Stimulated activated CD4-positive, alpha-beta T cell treated with anti-CD3 and anti-CD28 coated beads, TNF-alpha, amount 100 ng/mL, for 4 hours (primary cell): Measurements from ENCODE around the gene NTM.

Experiments used
- DNase-seq, 3 experiments: peaks; one replicate each; pipeline ENCODE4 v3.0.0-alpha.2; 2020; ENCODE audit warnings: low read depth in 3 of 3

NTM gene

DNA sequence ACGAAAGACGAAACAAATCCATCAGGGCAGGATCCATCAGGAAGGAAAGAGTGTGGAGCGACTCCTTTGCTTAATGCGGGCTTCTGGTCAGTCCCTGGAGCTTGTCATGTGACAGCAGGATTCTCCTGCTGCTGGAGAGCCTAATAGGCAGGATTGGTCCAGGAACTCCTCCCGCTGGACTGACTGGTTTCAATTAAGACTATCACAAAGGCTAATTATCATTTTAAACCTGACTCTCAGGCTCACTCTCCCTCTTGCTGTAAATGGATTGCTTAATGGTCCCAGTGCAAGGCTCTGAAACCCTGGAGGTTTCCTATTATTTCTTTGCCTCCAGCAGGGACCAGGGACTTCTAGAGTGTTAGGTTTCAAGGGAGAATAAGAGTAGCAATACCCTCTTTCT, 493.8 kb downstream of the NTM start:
- no peak for DNase-seq

DNA sequence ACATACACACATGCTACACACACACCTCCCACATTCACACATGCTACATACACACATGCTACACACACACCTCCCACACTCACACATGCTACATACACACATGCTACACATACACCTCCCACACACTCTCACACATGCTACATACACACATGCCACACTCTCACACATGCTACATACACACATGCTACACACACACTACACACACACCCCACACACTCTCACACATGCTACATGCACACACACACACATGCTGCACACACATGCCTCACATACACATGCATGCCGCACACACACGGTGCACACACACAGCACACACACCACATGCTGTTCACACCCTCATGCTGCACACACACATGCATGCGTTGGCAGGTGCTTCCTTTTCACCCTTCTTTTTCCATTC, 495.4 kb downstream of the NTM start:
- no peak for DNase-seq

DNA sequence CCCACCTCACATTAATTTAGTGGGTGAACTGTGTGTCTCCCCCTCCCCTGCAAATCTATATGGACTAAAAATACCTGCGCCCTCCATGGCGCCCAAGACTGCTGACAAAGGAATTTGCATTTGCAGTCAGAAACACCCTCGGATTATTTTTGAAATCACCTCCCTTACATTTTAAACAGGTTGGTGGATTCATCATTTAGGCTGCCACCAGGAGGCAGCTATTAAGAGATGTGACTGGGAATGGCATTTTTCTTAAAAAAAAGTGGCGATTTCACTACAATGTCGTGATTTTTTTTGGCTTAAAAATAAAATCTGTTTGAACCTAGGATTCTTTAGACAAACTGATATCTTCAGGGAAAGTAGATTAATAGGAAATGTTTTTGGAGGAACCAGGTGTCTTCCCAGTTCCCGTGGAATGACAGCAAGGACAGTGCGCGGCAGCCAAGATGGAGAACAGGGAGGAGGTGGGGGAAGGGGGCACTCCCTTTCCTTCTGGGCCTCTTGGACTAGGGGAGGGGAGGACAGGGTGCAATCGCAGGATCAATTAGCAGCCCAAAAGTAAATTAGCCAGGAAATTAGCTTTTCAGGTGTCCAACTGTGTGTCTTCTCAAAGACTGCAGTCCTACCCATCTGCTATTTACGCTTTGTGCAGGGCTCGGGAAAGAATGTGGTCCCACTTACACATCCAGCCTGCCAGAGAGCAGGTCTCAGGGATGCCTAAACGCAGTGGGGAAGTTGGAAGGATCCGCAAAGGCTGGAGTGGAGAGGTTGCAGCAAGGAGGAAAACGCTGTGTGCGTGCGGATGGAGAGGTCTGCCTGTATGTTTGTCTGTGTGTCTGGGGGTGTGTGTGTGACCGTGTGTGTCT, 496.4 kb downstream of the NTM start:
- DNase-seq: no peak

DNA sequence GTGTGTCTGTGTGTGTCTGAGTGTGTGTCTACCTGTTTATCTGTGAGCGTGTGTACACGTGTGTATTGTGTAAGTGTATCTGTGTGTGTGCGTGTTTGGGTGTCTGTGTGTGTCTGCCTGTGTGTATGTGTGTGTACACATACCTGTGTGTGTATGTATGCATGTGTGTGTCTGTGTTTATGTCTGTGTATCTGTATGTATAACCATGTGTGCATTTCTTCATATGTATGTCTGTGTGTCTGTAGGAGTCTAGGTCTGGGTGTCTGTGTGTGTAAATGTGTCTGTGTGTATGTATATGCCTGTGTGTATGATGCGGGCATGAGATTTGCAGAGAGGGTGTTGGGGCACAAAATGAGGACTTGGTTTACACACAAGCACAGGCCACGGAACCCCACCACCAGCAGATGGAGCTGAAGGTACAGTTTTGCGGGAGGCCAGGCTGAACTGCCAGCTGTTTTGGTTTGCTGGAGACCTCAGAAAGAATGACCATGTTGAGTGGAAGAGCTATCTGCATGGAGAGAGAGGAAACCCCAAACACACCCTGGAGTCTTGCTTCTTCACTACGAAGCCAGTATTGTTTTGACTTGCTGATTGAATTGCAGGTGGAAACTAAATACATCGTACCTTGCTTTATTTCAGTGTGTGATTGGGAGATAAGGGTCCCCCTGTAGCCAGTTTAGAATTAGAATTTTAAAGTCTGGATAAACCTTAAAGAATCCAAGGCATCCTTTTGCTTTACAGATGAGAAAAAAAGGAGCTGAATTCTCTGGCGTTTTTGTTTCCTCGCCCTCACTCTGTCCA, 497.2 kb downstream of the NTM start:
- DNase-seq: no peak

DNA sequence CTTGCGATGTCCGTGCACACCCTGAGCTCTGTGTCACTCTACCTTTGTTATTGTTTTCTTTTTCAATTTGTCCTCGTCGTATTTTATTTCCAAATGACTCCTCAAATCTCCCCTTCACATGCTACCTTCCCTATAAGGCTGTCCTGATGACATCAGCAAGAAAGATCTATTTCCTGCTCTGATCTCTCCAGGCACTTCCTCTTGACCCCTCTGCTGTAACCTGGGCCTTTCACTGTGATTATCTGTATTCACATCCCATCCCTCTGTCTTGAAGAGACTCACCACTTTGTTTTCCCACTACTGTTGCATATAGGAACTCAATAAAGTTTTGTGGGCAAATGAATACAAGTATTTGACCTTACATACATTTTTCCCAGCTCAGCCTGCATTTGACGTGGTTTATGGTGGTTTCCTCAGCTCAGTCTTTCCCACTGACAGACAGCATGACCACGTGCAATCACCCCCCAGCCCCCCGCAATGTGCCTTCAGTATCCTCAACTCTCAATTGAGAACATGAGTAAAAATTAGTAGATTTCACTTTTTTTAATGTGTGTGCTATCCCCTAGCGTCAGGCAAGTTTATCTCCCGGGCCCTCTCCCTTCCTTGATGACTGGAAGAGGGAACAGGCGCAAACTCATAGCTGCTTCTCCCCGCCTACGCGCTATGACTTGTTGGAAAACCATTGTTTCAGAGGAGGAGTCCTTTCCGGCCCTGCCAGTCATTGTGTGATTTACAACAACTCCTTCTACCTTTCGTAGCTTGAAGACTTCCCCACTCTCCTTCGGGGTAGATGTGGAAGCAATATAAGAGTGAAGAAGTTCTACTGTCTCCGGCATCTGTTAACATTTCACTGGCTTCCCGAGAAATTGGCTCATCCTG, 498.5 kb downstream of the NTM start:
- DNase-seq: no peak

DNA sequence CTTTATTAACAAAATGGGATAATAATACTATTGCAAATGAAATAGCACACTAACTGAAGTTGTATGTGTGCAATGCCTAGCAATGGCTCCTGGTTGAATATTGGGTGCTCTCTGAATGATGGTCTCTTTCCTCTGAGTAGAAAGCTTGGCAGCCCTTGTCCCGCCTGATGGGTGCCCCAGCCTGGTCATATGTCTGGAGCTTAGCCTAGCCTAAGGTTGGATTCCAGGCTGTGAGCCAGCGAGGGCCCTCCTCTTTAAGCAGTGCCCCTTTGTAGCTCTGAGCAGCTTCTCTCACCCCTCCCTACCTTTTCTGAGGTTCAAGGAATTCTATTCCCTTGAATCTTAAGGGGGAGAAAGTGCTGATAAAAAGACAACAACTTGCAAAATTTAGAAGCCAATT, 499.9 kb downstream of the NTM start:
- no peak for DNase-seq

DNA sequence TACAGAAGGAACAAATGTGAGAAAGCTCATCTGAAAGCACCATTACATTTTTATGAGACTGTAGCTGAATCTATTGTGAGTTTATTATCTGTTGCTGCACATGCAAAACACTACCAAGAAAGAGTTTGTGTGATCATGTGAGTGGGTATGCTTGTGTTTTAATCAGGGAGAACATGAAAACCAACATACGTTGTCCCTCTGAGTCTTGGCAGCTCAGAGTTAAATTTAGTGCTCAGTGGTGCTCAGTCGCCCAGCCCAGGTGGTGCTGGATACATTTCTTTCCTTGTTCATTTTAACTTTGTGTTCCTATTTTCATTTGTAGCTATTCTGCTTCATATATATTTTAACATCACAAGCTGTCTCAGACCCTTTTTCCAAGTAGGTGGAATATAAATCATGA, 500.6 kb downstream of the NTM start:
- DNase-seq: no peak

DNA sequence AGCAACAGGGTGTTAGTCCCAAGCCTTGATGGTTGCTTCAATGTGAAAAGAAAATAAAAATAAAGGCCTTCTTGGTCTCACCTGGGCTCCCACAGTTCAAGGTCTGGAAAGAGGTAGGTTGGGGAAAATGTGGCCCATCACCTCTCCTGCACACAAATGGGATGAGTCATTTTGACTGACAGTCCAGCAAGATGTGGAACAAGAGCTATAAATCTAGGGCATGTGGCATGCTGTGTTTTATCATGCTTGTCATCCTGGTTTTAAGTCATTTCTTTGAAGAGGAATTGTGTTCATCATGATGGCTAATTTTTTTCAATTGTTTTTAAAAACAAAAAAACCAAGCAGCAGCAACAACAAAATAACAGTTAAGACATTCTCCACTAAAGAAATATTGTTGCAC, 503.7 kb downstream of the NTM start:
- no peak for DNase-seq

DNA sequence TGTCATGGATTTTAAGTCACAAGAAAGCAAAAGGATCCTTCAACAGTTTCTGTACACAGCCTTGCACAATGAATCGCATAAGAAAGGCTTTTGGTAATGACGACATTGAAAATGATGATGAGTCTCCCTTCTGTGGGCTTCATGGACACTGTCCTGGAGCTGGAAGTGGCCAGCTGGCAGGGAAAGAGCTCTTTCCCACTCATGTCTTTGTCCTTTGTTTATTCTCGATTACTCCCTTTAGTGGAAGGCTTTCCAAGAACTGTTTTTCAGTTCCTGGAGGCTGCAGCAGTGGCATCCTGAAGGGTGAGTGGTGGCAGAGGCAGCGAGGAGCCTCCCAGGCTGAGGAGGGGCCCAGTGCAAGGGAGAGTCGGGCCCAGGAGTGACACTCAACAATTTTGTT, 505.2 kb downstream of the NTM start:
- DNase-seq: no peak

DNA sequence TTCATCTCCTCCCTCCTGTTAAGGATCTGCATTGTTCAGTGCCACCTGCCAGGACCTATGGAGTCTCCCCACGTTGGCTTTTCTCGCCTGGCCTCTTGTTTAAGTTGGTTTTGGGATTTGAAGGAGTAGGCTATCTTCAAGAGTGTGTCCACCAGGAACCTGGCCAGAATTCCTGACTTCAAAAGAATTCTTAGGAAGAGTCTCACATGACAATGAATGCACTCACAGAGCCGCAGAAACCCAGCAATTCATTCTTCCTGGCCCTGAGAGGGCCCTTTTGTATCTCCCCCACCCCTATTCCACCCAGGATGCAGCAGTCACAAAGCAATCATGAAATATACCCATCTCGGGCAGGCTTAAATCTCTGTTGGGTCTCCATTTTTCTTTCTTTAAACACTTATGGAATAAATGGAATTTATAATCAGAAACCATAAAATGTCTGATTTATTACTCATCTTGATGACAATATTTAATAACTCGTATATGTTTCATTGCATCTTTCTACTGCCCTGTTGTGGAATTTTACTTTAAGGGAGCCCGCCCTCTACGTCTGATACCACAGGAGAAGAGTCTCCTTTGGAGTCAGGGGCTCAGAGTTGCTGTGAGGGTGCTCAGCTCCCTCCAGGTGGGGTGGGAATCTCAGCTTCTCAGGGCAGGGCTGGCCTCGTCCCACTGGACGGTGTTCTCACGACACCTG, 507.0 kb downstream of the NTM start:
- DNase-seq: no peak

DNA sequence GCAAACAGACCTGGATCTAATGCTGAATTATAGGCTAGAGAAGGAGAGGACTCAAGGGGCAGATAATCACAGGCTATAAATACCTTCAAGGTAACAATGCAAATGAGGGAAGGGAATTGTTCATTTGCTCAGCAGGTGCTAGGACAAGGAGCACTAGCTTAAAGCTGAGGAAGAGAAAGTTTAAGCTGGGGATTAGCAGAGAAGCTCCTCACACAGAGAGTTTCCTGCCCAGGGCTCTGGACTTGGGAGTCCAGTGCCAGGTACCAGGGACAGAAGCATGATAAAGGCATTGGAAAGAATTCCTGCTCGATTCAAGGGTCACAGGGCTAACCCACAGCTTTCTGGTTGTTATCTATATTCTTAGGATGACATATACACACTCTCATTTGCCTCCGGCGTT, 509.9 kb downstream of the NTM start:
- DNase-seq: no peak

DNA sequence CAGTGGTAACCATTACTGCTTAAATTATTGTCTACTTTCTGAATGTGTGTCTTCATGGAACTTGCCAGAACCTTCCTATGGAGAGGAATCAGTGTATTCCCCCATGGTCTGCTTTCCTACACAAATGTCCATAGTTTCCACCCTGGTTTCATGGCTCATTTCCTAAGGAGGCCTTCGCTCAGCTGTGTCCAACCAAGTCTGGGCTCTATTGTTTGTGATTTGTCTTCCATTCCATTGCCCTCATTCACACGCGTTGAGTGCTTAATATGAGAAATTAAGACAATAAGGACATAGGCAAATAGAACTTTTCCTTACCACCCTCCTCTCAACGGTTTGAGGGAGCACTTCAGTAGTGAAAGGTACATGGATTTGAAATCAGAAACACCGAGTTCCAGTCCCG, 510.6 kb downstream of the NTM start:
- DNase-seq: no peak

DNA sequence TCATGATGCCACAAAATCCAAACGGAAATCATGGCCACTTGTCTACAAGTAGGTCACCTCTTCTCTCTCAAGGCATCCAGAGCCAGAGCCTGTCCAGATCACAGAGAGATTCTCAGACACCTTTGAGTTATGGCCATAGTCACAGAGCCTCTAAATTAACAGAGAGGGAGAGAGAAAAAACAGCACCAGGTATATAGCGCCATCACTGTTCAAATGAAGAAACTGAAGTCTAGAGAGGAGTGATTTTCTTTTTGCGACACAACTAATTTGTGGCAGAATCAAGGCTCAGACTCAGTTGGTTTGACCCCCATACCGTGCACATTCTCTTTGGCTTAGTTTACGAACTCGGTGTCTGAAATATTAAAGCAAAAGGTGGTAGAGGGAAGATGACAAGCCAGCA, 512.9 kb downstream of the NTM start:
- no peak for DNase-seq

DNA sequence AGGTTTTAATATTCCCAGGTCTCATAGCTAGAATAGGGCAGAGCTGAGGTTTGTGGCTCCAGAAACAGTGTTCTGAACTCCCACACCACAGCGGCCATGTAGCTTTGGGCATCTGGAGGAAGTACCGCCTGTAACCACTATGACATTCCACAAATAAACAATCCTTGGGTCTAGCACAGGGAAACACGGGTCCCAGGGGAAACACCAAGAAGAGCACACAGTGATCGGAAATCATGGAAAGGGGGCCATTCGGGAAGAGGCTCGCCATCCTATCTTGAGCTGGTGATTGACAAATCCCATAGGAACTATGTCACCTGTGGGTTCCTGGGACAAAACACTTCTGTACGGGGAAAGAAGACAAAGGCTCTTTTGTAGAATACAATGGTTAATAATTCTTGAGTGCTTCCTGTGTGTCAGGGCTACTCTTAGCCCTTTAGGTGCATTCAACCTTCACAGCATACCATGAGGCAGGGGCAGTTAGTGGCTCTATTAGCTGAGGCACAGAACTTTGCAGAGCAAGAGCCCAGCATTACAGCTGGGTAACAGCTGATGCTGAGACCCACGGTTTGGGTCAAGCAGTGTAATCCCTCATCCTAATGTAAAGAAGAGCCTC, 514.2 kb downstream of the NTM start:
- no peak for DNase-seq

DNA sequence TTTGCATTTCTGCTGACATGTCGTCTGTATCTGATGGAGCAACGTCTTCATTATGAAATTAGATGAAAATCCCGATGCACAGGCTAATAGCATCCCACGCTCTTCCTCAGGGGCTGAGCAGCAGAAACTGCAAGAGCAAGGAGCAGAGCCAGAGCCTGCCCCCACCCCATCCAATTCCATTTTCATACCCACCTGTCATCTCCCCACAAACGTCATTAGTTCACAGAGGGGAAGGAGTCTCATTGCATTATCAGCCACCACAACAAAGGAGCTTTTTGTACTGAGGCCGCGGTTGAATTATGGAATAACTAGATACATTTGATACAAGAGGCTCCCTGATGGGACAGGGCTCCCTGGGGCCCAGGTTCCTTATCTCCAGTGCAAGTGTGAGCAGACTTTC, 515.0 kb downstream of the NTM start:
- DNase-seq: no peak

DNA sequence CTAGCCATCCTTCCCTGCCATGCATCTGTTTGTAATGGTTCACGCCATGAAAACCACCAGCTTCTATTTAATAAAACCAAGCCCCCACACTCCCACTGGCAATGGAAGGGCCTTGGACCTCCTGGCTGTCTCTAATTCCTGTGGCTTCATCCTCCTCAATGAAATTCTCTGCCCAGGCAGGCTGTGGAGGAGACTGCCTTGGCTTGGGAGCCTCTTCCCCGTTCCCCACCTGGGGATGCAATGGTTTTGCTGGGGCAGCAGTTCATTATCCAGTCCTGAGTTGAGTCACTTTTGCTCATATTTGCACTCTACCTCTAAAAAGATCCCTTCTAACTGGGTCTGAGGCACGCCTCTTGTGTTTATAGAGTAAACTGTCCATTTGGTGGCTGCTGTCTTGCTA, 515.8 kb downstream of the NTM start:
- no peak for DNase-seq

DNA sequence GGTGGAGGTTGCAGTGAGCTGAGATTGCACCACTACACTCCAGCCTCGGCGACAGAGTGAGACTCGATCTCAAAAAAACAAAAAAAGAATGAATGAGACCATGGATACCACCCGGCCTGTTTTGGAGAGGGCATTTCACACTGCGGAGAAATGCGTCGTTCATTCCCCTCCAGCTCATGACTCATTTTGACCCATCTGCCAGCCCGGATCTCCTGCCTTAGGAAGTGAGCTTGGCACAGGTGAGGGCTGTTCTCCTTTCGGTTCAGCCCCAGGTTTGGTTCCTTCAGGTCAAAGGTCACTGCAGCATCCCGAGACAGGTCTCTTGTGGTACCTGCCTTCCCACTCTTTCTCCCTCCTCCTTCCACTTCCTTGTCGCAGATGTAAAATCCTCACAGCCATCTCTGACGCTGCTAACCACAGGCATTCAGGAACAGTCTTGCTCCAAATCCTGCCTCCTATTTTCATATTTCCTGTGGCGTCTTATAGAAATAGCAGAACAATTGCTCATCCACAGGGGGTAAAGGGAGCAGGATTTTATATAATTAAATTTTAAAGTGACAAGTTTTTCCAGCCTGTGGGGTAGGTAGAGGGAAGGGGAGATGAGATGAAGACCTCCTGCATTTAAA, 517.9 kb downstream of the NTM start:
- DNase-seq: no peak

DNA sequence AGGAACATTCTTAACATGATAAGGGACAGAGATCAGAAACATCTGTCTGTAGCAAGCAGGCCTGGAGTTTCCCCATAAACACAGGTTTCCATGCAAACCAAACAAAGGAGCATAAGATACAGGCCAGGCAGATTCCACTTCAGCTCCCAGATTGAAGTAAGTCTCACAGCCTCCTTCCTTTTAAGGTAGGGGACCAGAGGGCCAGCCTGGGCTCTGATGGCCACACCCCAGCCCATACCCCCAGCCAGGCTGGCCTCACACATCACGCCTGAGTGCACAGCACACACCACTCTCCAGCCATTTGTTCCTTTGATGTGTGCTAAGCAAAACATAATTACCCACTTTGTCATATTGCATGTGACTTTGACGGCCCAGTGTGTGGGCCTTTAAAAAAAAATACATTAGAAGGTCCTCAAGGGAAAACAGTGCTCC, 518.7 kb downstream of the NTM start:
- DNase-seq: no peak

DNA sequence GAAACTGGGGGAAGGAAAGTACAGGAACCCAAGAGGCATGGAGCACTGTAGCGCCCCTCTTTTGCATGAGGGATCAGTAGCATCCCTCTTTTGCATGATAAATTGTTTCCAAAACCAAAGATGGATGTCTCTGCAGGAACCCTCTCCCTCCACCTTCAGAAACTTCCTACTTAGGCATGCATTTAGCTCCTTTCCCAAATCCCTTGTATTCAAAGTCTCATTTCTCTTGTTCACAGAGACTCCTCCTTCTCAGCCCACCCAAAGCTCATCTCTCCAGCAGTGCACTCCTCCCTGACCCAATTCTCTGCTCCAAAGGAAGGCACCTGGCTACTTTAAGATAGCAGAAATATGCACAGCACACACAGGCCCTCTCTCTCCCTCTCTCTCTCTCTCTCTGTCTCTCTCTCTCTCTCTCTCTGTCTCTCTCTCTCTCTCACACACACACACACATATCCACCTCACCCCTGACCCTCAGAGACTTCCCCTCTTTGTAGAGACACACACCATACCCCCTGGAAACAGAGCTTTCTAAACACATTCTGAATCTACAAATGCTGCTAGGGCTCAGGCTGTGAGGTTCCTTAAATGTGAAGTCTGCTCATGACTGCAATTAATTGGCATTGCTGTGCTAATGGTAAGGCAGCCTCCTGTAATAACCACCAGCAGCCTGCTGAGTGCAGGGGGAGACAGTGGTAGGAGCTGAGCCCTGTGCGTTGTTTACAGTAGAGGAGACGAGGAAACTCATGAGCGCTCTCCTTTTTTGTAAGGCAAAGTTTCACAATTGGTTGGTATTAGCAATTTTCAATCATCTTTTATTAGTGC, 519.6 kb downstream of the NTM start:
- DNase-seq: no peak
